Fibroblast of the conjunctiva (primary cell): ENCODE measurements around the gene COL9A3.
"Not testable (repeated sequence)": the region's sequence is repeated elsewhere in the genome, so short reads cannot be mapped to it uniquely, and the experiment has no call there.

ENCODE experiments used
- DNase-seq: peaks from one replicate; pipeline ENCODE4 v3.0.0-alpha.2; 2010; ENCODE audit warnings: low read depth

Gene COL9A3

GRCh38 chr20:62835931-62836861, 19.3 kb downstream of the COL9A3 start:
- DNase-seq: no peak

- DNase-seq: no peak
Measured at GRCh38 chr20:62836967-62837490, 20.2 kb downstream of the COL9A3 start.

GRCh38 chr20:62837790-62838127, 20.9 kb downstream of the COL9A3 start:
- DNase-seq: no peak

GRCh38 chr20:62838128-62838891, 21.5 kb downstream of the COL9A3 start:
- DNase-seq: peak; percentile 63

- no peak for DNase-seq
Measured at GRCh38 chr20:62839261-62839660, 22.4 kb downstream of the COL9A3 start.

GRCh38 chr20:62839816-62840215, 23.0 kb downstream of the COL9A3 start:
- DNase-seq: no peak

GRCh38 chr20:62840244-62841197, 23.7 kb downstream of the COL9A3 start:
- DNase-seq: no peak

GRCh38 chr20:62841705-62842212, 24.9 kb downstream of the COL9A3 start:
- DNase-seq: no peak

GRCh38 chr20:62843656-62844055, 26.8 kb downstream of the COL9A3 start:
- DNase-seq: no peak

GRCh38 chr20:62844182-62844581, 27.3 kb downstream of the COL9A3 start:
- DNase-seq: no peak

GRCh38 chr20:62845416-62846160, 28.7 kb downstream of the COL9A3 start:
- no peak for DNase-seq

GRCh38 chr20:62846166-62846890, 29.5 kb downstream of the COL9A3 start:
- DNase-seq: no peak

- not testable (repeated sequence) for DNase-seq
Measured at GRCh38 chr20:62848917-62849316, 32.1 kb downstream of the COL9A3 start.

- DNase-seq: no peak
Measured at GRCh38 chr20:62849431-62849830, 32.6 kb downstream of the COL9A3 start.

GRCh38 chr20:62850333-62850974, 33.6 kb downstream of the COL9A3 start:
- no peak for DNase-seq

- DNase-seq: no peak
Measured at GRCh38 chr20:62852196-62852595, 35.3 kb downstream of the COL9A3 start.

- no peak for DNase-seq
Measured at GRCh38 chr20:62852841-62853240, 36.0 kb downstream of the COL9A3 start.

- DNase-seq: not testable (repeated sequence)
Measured at GRCh38 chr20:62853304-62853703, 36.5 kb downstream of the COL9A3 start.

- DNase-seq: no peak
Measured at GRCh38 chr20:62854121-62854520, 37.3 kb downstream of the COL9A3 start.

GRCh38 chr20:62855120-62855519, 38.3 kb downstream of the COL9A3 start:
- no peak for DNase-seq
